ENCODE data around the gene SSTR5. TPM values are rescaled to one million over a fixed set of nuclear protein-coding genes. Genes with fewer than 3 reads are reported as not detected.

Gene SSTR5
- total RNA-seq, 5 donors from 2014 or later (not counting 1 experiment from before 2014, with no cell fraction given): not detected

GRCh38 chr16:1070084-1070863 lies 2.3 kb upstream of the SSTR5 start:
- H3K9me3 Mint-ChIP-seq: no peaks in the 10 kb centered on the region
- Histone ChIP-seq H3K27ac (ENCODE audit: low read length) (no peak overlapping the region), H3K36me3 (ENCODE audit: control insufficient read depth in 2 of 2, extremely low read depth in 1 of 2, insufficient read depth in 1 of 2, low read length in 1 of 2) (no peaks in the 10 kb centered on the region), H3K9me3 (no peaks in the 10 kb centered on the region), H3K4me3 (ENCODE audit: control insufficient read depth in 1 of 2, extremely low read depth in 1 of 2, low read length in 1 of 2) (no peak overlapping the region), H3K27me3 (replicated peaks in 1 of 2; ENCODE audit: control insufficient read depth in 2 of 2, extremely low read depth in 1 of 2, insufficient read depth in 2 of 2, low read length in 1 of 2) (peaks cover 0 to 97% of the 10 kb centered on the region in 2 experiments), H3K4me1 (ENCODE audit: control insufficient read depth in 1 of 2, extremely low read depth in 1 of 2, insufficient read depth in 2 of 2, low read length in 2 of 2) (peaks cover 0 to 3% of the 10 kb centered on the region in 2 experiments)
- ChIA-PET CTCF (no interaction called here), POLR2A (no interaction called here)
- peaks cover 15 to 55% of the 10 kb centered on the region in 2 donors for H3K27me3 Mint-ChIP-seq
- peaks cover 1 to 8% (median 2%) of the 10 kb centered on the region in 3 donors for H3K4me1 Mint-ChIP-seq
- WGBS (ENCODE audit: insufficient coverage): 24% methylated on average over 31 of the region's 32 CpGs
- no peak overlapping the region for H3K27ac Mint-ChIP-seq
- no peak for DNase-seq
- no peak overlapping the region for H3K4me3 Mint-ChIP-seq
- H3K36me3 Mint-ChIP-seq: no peaks in the 10 kb centered on the region
- no peak for ATAC-seq (replicated peaks in 1 of 4)

GRCh38 chr16:1070864-1071408 lies 1.6 kb upstream of the SSTR5 start:
- Mint-ChIP-seq H3K4me1 (peaks cover 1 to 8% (median 2%) of the 10 kb centered on the region in 3 donors), H3K4me3 (no peak overlapping the region), H3K9me3 (no peaks in the 10 kb centered on the region), H3K27ac (no peak overlapping the region), H3K36me3 (no peaks in the 10 kb centered on the region), H3K27me3 (peaks cover 13 to 51% of the 10 kb centered on the region in 2 donors)
- CTCF ChIA-PET: no interaction called here
- no peak for ATAC-seq (replicated peaks in 1 of 4)
- no peaks in the 10 kb centered on the region for H3K36me3 ChIP-seq (ENCODE audit: control insufficient read depth in 2 of 2, extremely low read depth in 1 of 2, insufficient read depth in 1 of 2, low read length in 1 of 2)
- no peak for DNase-seq
- H3K27me3 ChIP-seq (replicated peaks in 1 of 2; ENCODE audit: control insufficient read depth in 2 of 2, extremely low read depth in 1 of 2, insufficient read depth in 2 of 2, low read length in 1 of 2): peaks cover 0 to 94% of the 10 kb centered on the region in 2 experiments
- no peak overlapping the region for H3K4me3 ChIP-seq (ENCODE audit: control insufficient read depth in 1 of 2, extremely low read depth in 1 of 2, low read length in 1 of 2)
- POLR2A ChIA-PET: no interaction called here
- no peak overlapping the region for H3K27ac ChIP-seq (ENCODE audit: low read length)
- H3K9me3 ChIP-seq: no peaks in the 10 kb centered on the region
- H3K4me1 ChIP-seq (ENCODE audit: control insufficient read depth in 1 of 2, extremely low read depth in 1 of 2, insufficient read depth in 2 of 2, low read length in 2 of 2): peaks cover 0 to 3% of the 10 kb centered on the region in 2 experiments
- WGBS (ENCODE audit: insufficient coverage): 54% methylated on average over 11 of the region's 16 CpGs

GRCh38 chr16:1071561-1072225 lies 854 bp upstream of the SSTR5 start:
- CTCF ChIA-PET: no interaction called here
- ATAC-seq (replicated peaks in 1 of 4) (no peak), DNase-seq (no peak)
- no peaks in the 10 kb centered on the region for H3K36me3 ChIP-seq (ENCODE audit: control insufficient read depth in 2 of 2, extremely low read depth in 1 of 2, insufficient read depth in 1 of 2, low read length in 1 of 2)
- H3K9me3 ChIP-seq: no peaks in the 10 kb centered on the region
- POLR2A ChIA-PET: no interaction called here
- Mint-ChIP-seq H3K36me3 (no peaks in the 10 kb centered on the region), H3K4me1 (peaks cover 1 to 8% (median 2%) of the 10 kb centered on the region in 3 donors), H3K9me3 (no peaks in the 10 kb centered on the region), H3K27me3 (peaks cover 17 to 51% of the 10 kb centered on the region in 2 donors), H3K27ac (no peak overlapping the region), H3K4me3 (no peak overlapping the region)
- peaks cover 0 to 3% of the 10 kb centered on the region in 2 experiments for H3K4me1 ChIP-seq (ENCODE audit: control insufficient read depth in 1 of 2, extremely low read depth in 1 of 2, insufficient read depth in 2 of 2, low read length in 2 of 2)
- H3K27me3 ChIP-seq (replicated peaks in 1 of 2; ENCODE audit: control insufficient read depth in 2 of 2, extremely low read depth in 1 of 2, insufficient read depth in 2 of 2, low read length in 1 of 2): peaks cover 0 to 89% of the 10 kb centered on the region in 2 experiments
- H3K4me3 ChIP-seq (ENCODE audit: control insufficient read depth in 1 of 2, extremely low read depth in 1 of 2, low read length in 1 of 2): no peak overlapping the region
- 18% methylated on average over 30 of the region's 30 CpGs for WGBS (ENCODE audit: insufficient coverage)
- no peak overlapping the region for H3K27ac ChIP-seq (ENCODE audit: low read length)

- H3K27me3 Mint-ChIP-seq: peaks cover 9 to 49% of the 10 kb centered on the region in 2 donors
- no peak overlapping the region for H3K4me3 Mint-ChIP-seq
- Histone ChIP-seq H3K27ac (ENCODE audit: low read length) (no peak overlapping the region), H3K9me3 (no peaks in the 10 kb centered on the region), H3K27me3 (replicated peaks in 1 of 2; ENCODE audit: control insufficient read depth in 2 of 2, extremely low read depth in 1 of 2, insufficient read depth in 2 of 2, low read length in 1 of 2) (peaks cover 0 to 83% of the 10 kb centered on the region in 2 experiments), H3K36me3 (ENCODE audit: control insufficient read depth in 2 of 2, extremely low read depth in 1 of 2, insufficient read depth in 1 of 2, low read length in 1 of 2) (no peaks in the 10 kb centered on the region), H3K4me3 (ENCODE audit: control insufficient read depth in 1 of 2, extremely low read depth in 1 of 2, low read length in 1 of 2) (no peak overlapping the region), H3K4me1 (ENCODE audit: control insufficient read depth in 1 of 2, extremely low read depth in 1 of 2, insufficient read depth in 2 of 2, low read length in 2 of 2) (no peaks in the 10 kb centered on the region)
- POLR2A ChIA-PET: interaction anchor here in 1 of 2 donors (0.7 kb wide), 1 partner anchor 10 kb away, joined by 4 read pairs; no protein-coding TSS in a partner anchor
- no peaks in the 10 kb centered on the region for H3K36me3 Mint-ChIP-seq
- CTCF ChIA-PET: no interaction called here
- 70% methylated on average over 12 of the region's 13 CpGs for WGBS (ENCODE audit: insufficient coverage)
- DNase-seq: no peak
- H3K9me3 Mint-ChIP-seq: no peaks in the 10 kb centered on the region
- H3K27ac Mint-ChIP-seq: no peak overlapping the region
- H3K4me1 Mint-ChIP-seq: peaks cover 0 to 1% (median 0%) of the 10 kb centered on the region in 3 donors
- no peak for ATAC-seq (replicated peaks in 1 of 4)
Measured at GRCh38 chr16:1073262-1073558, 663 bp downstream of the SSTR5 start.

- no peaks in the 10 kb centered on the region for H3K9me3 Mint-ChIP-seq
- Histone ChIP-seq H3K4me3 (ENCODE audit: control insufficient read depth in 1 of 2, extremely low read depth in 1 of 2, low read length in 1 of 2) (no peak overlapping the region), H3K27me3 (replicated peaks in 1 of 2; ENCODE audit: control insufficient read depth in 2 of 2, extremely low read depth in 1 of 2, insufficient read depth in 2 of 2, low read length in 1 of 2) (peaks cover 0 to 78% of the 10 kb centered on the region in 2 experiments), H3K4me1 (ENCODE audit: control insufficient read depth in 1 of 2, extremely low read depth in 1 of 2, insufficient read depth in 2 of 2, low read length in 2 of 2) (no peaks in the 10 kb centered on the region), H3K36me3 (ENCODE audit: control insufficient read depth in 2 of 2, extremely low read depth in 1 of 2, insufficient read depth in 1 of 2, low read length in 1 of 2) (no peaks in the 10 kb centered on the region), H3K27ac (ENCODE audit: low read length) (no peak overlapping the region), H3K9me3 (no peaks in the 10 kb centered on the region)
- H3K27ac Mint-ChIP-seq: no peak overlapping the region
- DNase-seq: no peak
- WGBS (ENCODE audit: insufficient coverage): 69% methylated on average over 21 of the region's 30 CpGs
- POLR2A ChIA-PET: no interaction called here
- no peak overlapping the region for H3K4me3 Mint-ChIP-seq
- H3K4me1 Mint-ChIP-seq: peaks cover 0 to 1% (median 0%) of the 10 kb centered on the region in 3 donors
- peaks cover 9 to 49% of the 10 kb centered on the region in 2 donors for H3K27me3 Mint-ChIP-seq
- CTCF ChIA-PET: no interaction called here
- no peaks in the 10 kb centered on the region for H3K36me3 Mint-ChIP-seq
- ATAC-seq (replicated peaks in 1 of 4): no peak
Measured at GRCh38 chr16:1073566-1074378, 1.2 kb downstream of the SSTR5 start.

GRCh38 chr16:1074379-1074649 lies 1.8 kb downstream of the SSTR5 start:
- no peak for ATAC-seq (replicated peaks in 1 of 4)
- H3K4me3 Mint-ChIP-seq: no peak overlapping the region
- Histone ChIP-seq H3K9me3 (no peaks in the 10 kb centered on the region), H3K4me3 (ENCODE audit: control insufficient read depth in 1 of 2, extremely low read depth in 1 of 2, low read length in 1 of 2) (no peak overlapping the region), H3K27ac (ENCODE audit: low read length) (no peak overlapping the region), H3K4me1 (ENCODE audit: control insufficient read depth in 1 of 2, extremely low read depth in 1 of 2, insufficient read depth in 2 of 2, low read length in 2 of 2) (no peaks in the 10 kb centered on the region), H3K27me3 (replicated peaks in 1 of 2; ENCODE audit: control insufficient read depth in 2 of 2, extremely low read depth in 1 of 2, insufficient read depth in 2 of 2, low read length in 1 of 2) (peaks cover 0 to 72% of the 10 kb centered on the region in 2 experiments), H3K36me3 (ENCODE audit: control insufficient read depth in 2 of 2, extremely low read depth in 1 of 2, insufficient read depth in 1 of 2, low read length in 1 of 2) (no peaks in the 10 kb centered on the region)
- no peak overlapping the region for H3K27ac Mint-ChIP-seq
- H3K27me3 Mint-ChIP-seq: peaks cover 9 to 47% of the 10 kb centered on the region in 2 donors
- DNase-seq: no peak
- no peaks in the 10 kb centered on the region for H3K36me3 Mint-ChIP-seq
- ChIA-PET CTCF (no interaction called here), POLR2A (no interaction called here)
- H3K4me1 Mint-ChIP-seq: peaks cover 0 to 1% (median 0%) of the 10 kb centered on the region in 3 donors
- no peaks in the 10 kb centered on the region for H3K9me3 Mint-ChIP-seq
- 70% methylated on average over 11 of the region's 11 CpGs for WGBS (ENCODE audit: insufficient coverage)
